LNCAP (cell line): Measurements from ENCODE around the gene ADGRG7.

Source experiments
- TF ChIP-seq, protein P1 (sequence below): fragments of 450-650 bp; IDR thresholded peaks from 2 replicates; pipeline ENCODE4 v1.5.1; 2017; ENCODE audit warnings: mild to moderate bottlenecking

The ADGRG7 gene

DNA sequence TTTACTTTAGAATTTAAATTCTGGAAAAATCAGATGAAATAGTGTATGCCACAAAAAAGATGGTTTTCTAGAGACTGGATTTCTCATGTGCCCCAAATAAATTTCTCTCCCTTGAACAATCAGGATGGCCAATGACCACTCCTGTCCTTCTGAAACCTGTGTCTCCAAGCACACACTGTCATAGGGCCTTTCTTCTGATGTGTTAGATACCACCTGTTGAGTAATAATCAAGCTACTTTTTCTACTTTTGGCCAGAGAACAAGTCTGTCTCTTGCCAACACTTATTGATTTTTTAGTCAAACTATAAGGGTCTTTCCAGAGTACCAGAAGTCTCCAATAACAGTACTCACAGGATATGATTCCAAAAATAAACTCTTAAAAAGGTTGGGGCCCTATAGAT, 83.8 kb downstream of the ADGRG7 start:
- TF ChIP-seq, protein P1, sequence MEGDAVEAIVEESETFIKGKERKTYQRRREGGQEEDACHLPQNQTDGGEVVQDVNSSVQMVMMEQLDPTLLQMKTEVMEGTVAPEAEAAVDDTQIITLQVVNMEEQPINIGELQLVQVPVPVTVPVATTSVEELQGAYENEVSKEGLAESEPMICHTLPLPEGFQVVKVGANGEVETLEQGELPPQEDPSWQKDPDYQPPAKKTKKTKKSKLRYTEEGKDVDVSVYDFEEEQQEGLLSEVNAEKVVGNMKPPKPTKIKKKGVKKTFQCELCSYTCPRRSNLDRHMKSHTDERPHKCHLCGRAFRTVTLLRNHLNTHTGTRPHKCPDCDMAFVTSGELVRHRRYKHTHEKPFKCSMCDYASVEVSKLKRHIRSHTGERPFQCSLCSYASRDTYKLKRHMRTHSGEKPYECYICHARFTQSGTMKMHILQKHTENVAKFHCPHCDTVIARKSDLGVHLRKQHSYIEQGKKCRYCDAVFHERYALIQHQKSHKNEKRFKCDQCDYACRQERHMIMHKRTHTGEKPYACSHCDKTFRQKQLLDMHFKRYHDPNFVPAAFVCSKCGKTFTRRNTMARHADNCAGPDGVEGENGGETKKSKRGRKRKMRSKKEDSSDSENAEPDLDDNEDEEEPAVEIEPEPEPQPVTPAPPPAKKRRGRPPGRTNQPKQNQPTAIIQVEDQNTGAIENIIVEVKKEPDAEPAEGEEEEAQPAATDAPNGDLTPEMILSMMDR = no peak

DNA sequence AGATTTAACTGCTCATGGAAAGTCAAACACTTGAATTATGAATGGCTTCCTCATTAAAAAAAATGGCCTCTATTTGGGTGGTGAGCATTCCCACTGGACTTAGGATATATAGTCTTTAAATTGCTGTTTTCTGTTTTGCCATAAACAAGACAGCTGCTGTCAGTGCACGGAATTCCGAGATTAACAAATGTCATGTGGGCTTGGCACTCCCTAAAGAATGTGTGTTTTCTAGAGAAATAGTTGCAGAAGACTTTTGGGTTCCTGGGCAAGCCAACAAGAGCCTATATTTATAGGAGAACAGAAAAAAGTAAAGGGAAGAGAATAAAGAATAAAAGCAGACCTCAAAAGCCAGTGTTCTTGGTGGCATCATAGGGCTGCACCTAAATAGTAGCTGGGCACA, 86.3 kb downstream of the ADGRG7 start:
- TF ChIP-seq, protein P1 = no peak

DNA sequence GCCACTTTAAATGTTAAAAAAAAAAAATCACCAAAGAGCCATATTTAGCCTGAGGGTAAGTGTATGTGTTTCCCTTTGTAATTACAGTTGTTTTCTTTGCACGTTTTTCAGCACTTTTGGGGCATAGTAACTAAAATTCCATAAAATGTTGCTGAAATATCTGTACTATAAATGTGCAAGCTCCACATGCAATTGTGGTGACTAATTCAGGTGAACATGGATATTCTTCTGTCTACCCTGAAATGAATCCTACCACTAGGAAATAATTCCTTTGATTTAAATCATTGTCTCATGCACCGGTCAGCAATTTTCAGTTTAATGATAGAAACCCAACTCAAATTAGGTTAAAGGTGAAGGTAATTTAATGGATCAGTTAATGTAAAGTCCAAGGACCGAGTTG, 86.8 kb downstream of the ADGRG7 start:
- TF ChIP-seq, protein P1 = no peak

DNA sequence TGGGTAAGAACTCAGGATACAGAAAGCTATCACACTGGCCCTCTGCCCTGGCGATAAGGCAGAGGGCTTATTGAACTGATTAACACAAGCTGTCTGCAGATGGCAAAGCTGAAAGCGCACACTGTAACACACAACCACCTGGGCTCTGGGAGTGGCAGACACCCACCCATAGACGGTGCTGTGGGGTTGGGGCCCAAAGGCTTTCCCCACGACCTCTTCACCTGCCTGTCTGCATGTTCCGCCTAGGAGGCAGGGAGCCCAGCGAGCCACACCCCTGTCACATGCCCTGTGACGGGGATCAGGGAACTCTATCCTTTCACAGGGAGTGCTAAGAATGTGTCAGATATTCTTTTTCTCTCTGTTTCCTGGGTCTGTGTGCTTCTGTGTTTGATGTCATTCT, 87.8 kb downstream of the ADGRG7 start:
- TF ChIP-seq, protein P1 = no peak

DNA sequence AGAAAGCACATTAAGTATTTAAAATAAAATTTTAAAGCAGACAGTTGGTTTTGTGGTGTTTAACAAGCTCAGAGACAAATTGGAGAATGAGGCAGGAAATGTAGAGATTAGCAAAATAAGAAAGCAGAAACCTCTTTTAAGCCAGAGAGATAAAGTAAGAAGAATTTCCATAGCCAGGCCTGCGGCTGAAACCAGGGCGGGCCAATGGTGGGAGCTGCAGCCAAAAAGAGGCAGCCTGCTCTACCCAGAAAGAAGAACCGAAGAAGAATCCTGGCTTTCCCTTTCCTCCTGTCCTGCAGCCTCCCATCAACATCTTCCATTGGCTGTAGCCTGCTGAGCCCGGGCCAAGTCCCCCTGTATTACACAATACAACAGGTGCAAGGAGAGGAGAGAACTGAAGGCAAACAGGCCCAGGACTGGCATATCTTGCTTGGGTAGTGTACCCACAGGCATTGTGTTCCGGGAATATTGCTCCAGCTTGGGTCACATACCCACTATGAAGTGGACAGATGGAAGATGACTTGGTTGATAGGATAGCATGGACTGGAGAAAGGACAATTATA, 88.4 kb downstream of the ADGRG7 start:
- TF ChIP-seq, protein P1 = no peak

DNA sequence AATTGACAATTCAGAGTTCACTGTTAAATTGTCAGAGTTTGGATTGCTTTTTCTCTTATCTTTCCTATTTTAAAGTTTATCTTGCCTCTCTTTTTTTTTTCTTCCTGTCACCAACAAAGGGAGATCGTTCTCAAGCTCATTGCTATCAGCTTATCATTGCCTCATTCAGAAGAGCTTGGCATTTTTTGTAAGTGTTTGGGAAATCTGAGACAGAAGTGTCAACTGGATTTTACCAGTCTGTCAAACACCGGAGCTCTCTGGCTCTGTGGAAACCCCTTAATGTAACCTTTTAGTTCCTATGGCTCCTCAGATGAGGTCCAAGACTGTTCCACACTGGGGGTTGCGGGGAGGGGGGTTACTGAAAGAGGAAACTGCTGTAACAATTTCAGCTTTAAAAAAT, 89.3 kb downstream of the ADGRG7 start:
- TF ChIP-seq, protein P1 = no peak

DNA sequence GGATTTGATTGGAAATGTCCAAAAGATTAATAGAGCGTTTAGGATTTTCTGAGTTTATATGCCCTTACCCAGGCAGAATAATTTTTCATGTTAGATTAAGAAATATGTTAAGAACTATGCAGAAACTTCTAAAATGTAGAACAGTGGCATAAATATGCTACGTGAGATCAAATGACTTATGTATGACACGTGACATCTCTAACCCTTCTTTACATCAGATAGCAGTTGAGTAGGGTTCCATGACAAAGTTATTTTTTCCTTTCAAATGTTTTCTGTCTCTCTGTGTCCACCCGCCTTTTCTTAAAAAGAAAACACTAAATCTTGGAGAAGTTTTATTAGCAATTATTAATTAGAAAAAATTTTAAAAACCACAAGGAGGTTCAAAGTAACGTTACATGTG, 91.3 kb downstream of the ADGRG7 start:
- TF ChIP-seq, protein P1 = no peak
